Kidney (tissue), 2 donors: Measurements from ENCODE around the gene ZFAND3. TPM values are rescaled to one million over a fixed set of nuclear protein-coding genes. Genes with fewer than 3 reads are reported as not detected.

Experiments
- polyA plus RNA-seq: library from polyadenylated mRNA; stranded (reverse); fragments of 350-450 nt; fragmentation: Illumina TruSeq; extraction: RNeasy Lipid Tissue Mini Kit (QIAGEN cat#74804); gene quantifications from one replicate; pipeline ENCODE4 v1.2.3, GENCODE V29; 2014; ENCODE audit warnings: low read depth, low replicate concordance; ENCODE audit not compliant: insufficient read depth
- total RNA-seq: library from RNA; stranded (reverse); fragmentation: NEBNext Ultra II Directional; extraction: Animal tissue kit (Norgen Biotek cat#: 25700); gene quantifications from one replicate; pipeline ENCODE4 v1.2.1, GENCODE V29; 2021
- donor health status: DM: yes; HTN: yes; CAD: no.

Gene ZFAND3
- total and polyA plus RNA-seq, 2 donors from 2014 or later: 44.6 to 104 TPM

Other genes starting within 250 kb of the ZFAND3 start
- gene MDGA1, start 121.8 kb upstream of the ZFAND3 start, total RNA-seq: 0.91 TPM
- 1.5 TPM for gene MDGA1, start 121.8 kb upstream of the ZFAND3 start, polyA plus RNA-seq